Spleen (tissue), 7 donors: ENCODE measurements around the gene CSRP1.

Experiments used
- POLR2A ChIP-seq, 3 donors: fragments of 450-650 bp; IDR thresholded peaks; one replicate each; pipeline ENCODE4 v1.5.1; 2017; ENCODE audit warnings: antibody characterized with exemption in 3 of 3, mild to moderate bottlenecking in 1 of 3
- TF ChIP-seq, protein P1 (sequence below), 11 experiments: fragments of 200-600 bp in 7 of 11; fragments of 450-650 bp in 4 of 11; sonication (generic) in 4 of 11; IDR thresholded peaks in 8 of 11; conservative IDR thresholded peaks in 3 of 11; 1 replicate in 7 of 11; 2 replicates in 4 of 11; pipeline versions ENCODE4 v1.4.0 to v1.8.0; 2016 to 2021; ENCODE audit warnings: antibody characterized with exemption in 11 of 11, inconsistent platforms in 4 of 11, mild to moderate bottlenecking in 1 of 11
- donor health status: DM: no; HTN: no; CAD: no; lungs with moderate emphysema.
- donor health status: DM: no; HTN: no; CAD: no.
- donor health status: DM: no; HTN: no; CAD: no.

DNA sequence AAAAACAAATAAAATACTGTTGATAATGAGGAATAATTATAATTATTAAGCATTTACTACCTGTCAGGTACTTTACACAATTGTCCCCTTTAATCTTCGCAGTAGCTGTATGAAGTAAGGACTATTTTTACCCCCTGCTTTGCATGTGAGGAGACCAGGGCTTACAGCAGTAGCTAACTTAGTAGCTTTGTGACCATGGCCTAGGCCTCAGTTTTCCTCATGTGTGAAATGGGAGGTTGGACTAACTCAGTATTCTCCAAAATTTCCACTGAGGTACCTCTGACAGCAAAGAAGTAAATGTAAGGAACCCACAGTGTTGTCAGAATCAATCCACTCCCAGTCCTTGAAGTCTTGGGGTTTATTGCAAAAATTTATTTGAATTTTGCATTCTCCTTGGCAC, 3.8 kb upstream of the CSRP1 start:
- no peak for TF ChIP-seq POLR2A (IDR thresholded peaks at IDR 0.05)
- TF ChIP-seq, protein P1, sequence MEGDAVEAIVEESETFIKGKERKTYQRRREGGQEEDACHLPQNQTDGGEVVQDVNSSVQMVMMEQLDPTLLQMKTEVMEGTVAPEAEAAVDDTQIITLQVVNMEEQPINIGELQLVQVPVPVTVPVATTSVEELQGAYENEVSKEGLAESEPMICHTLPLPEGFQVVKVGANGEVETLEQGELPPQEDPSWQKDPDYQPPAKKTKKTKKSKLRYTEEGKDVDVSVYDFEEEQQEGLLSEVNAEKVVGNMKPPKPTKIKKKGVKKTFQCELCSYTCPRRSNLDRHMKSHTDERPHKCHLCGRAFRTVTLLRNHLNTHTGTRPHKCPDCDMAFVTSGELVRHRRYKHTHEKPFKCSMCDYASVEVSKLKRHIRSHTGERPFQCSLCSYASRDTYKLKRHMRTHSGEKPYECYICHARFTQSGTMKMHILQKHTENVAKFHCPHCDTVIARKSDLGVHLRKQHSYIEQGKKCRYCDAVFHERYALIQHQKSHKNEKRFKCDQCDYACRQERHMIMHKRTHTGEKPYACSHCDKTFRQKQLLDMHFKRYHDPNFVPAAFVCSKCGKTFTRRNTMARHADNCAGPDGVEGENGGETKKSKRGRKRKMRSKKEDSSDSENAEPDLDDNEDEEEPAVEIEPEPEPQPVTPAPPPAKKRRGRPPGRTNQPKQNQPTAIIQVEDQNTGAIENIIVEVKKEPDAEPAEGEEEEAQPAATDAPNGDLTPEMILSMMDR (IDR thresholded peaks at IDR 0.05 in 8 of 11, conservative IDR thresholded peaks at IDR 0.05 in 3 of 11), result no peak
